ENCODE measurements around the gene CDC42BPB. TPM values are rescaled to one million over a fixed set of nuclear protein-coding genes. Genes with fewer than 3 reads are reported as not detected.

CDC42BPB gene
- total and polyA plus RNA-seq, 2 of the 13 experiments (the other 11 are each of a cell fraction or from before 2014, with no cell fraction given), result 19.7 to 32.3 TPM

- TF ChIP-seq, protein P1, sequence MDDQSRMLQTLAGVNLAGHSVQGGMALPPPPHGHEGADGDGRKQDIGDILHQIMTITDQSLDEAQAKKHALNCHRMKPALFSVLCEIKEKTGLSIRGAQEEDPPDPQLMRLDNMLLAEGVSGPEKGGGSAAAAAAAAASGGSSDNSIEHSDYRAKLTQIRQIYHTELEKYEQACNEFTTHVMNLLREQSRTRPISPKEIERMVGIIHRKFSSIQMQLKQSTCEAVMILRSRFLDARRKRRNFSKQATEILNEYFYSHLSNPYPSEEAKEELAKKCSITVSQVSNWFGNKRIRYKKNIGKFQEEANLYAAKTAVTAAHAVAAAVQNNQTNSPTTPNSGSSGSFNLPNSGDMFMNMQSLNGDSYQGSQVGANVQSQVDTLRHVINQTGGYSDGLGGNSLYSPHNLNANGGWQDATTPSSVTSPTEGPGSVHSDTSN (CRISPR knock-in tag; IDR thresholded peaks at IDR 0.05; ENCODE audit: borderline replicate concordance), result no peak
- peak; percentile 63; the same call in 1 of the 2 replicates for TF ChIP-seq ZMYM3 (CRISPR knock-in tag; IDR thresholded peaks at IDR 0.05)
- no peak for TF ChIP-seq GLMP (CRISPR knock-in tag; IDR thresholded peaks at IDR 0.05; ENCODE audit: borderline replicate concordance)
- no peak for TF ChIP-seq THAP7 (CRISPR knock-in tag; IDR thresholded peaks at IDR 0.05)
- peak; percentile 88 for TF ChIP-seq ZSCAN25 (CRISPR knock-in tag; IDR thresholded peaks at IDR 0.05)
- no peak for TF ChIP-seq ZNF333 (CRISPR knock-in tag; IDR thresholded peaks at IDR 0.05; ENCODE audit: borderline replicate concordance)
- TF ChIP-seq JARID2 (CRISPR knock-in tag; IDR thresholded peaks at IDR 0.05; ENCODE audit: insufficient replicate concordance), result no peak
- TF ChIP-seq ATM (IDR thresholded peaks at IDR 0.05; ENCODE audit: borderline replicate concordance), result no peak
- peak; percentile 93 for TF ChIP-seq TFAP4 (IDR thresholded peaks at IDR 0.05; ENCODE audit: borderline replicate concordance, low read depth)
- 0 out of 2 replicates have a peak, but pooled peaks have one; percentile 5 for TF ChIP-seq SNAPC4 (CRISPR knock-in tag; IDR thresholded peaks at IDR 0.05)
- no peak; the same call in 1 of the 2 replicates for TF ChIP-seq ZNF30 (CRISPR knock-in tag; IDR thresholded peaks at IDR 0.05)
- TF ChIP-seq, protein P2, sequence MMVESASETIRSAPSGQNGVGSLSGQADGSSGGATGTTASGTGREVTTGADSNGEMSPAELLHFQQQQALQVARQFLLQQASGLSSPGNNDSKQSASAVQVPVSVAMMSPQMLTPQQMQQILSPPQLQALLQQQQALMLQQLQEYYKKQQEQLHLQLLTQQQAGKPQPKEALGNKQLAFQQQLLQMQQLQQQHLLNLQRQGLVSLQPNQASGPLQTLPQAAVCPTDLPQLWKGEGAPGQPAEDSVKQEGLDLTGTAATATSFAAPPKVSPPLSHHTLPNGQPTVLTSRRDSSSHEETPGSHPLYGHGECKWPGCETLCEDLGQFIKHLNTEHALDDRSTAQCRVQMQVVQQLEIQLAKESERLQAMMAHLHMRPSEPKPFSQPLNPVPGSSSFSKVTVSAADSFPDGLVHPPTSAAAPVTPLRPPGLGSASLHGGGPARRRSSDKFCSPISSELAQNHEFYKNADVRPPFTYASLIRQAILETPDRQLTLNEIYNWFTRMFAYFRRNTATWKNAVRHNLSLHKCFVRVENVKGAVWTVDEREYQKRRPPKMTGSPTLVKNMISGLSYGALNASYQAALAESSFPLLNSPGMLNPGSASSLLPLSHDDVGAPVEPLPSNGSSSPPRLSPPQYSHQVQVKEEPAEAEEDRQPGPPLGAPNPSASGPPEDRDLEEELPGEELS (CRISPR knock-in tag; IDR thresholded peaks at IDR 0.05), result peak; percentile 93
- TF ChIP-seq ZNF552 (CRISPR knock-in tag; IDR thresholded peaks at IDR 0.05; ENCODE audit: borderline replicate concordance), result no peak
- TF ChIP-seq, protein P3, sequence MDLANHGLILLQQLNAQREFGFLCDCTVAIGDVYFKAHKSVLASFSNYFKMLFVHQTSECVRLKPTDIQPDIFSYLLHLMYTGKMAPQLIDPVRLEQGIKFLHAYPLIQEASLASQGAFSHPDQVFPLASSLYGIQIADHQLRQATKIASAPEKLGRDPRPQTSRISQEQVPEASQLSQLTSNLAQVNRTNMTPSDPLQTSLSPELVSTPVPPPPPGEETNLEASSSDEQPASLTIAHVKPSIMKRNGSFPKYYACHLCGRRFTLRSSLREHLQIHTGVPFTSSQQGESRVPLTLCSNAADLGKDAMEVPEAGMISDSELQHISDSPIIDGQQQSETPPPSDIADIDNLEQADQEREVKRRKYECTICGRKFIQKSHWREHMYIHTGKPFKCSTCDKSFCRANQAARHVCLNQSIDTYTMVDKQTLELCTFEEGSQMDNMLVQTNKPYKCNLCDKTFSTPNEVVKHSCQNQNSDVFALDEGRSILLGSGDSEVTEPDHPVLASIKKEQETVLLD (CRISPR knock-in tag; IDR thresholded peaks at IDR 0.05; ENCODE audit: low read depth), result no peak
These were observed 43.2 kb upstream of the CDC42BPB start (continued) for GRCh38 chr14:103100281-103101121.
